TTC549 (cell line): ENCODE measurements around the gene SEMA3B.
A peak's percentile ranks its signal among the peaks of the same experiment; 100 is the strongest.
"Not testable (repeated sequence)": the region's sequence is repeated elsewhere in the genome, so short reads cannot be mapped to it uniquely, and the experiment has no call there.

Experiments used
- FAIRE-seq: peaks from 2 replicates; lab custom pipeline; 2012; peaks lifted over from hg19 to GRCh38; lab: Jason Lieb, UNC

The SEMA3B gene

GRCh38 chr3:50274371-50275104 lies 5.6 kb downstream of the SEMA3B start:
- no peak for FAIRE-seq

GRCh38 chr3:50275141-50275995 lies 6.4 kb downstream of the SEMA3B start:
- FAIRE-seq = no peak

GRCh38 chr3:50275996-50276761 lies 7.2 kb downstream of the SEMA3B start:
- FAIRE-seq = no peak

- no peak for FAIRE-seq
Observed at GRCh38 chr3:50276762-50277101, 7.8 kb downstream of the SEMA3B start.

- FAIRE-seq = no peak
Observed at GRCh38 chr3:50278123-50278879, 9.4 kb downstream of the SEMA3B start.

GRCh38 chr3:50278880-50279224 lies 9.9 kb downstream of the SEMA3B start, which contains the start of gene LSMEM2:
TSS of gene LSMEM2 (plus strand) at chr3:50279087. CDS start at chr3:50279114, 27 bp downstream.
- no peak for FAIRE-seq

- no peak for FAIRE-seq
Observed at GRCh38 chr3:50279255-50280016, 10.5 kb downstream of the SEMA3B start.

- not testable (repeated sequence) for FAIRE-seq
Observed at GRCh38 chr3:50284121-50284520, 15.2 kb downstream of the SEMA3B start.

- no peak for FAIRE-seq
Observed at GRCh38 chr3:50286322-50287227, 17.6 kb downstream of the SEMA3B start.

GRCh38 chr3:50287262-50287661 lies 18.3 kb downstream of the SEMA3B start:
- FAIRE-seq = no peak

- no peak for FAIRE-seq
Observed at GRCh38 chr3:50288387-50289007, 19.6 kb downstream of the SEMA3B start.

GRCh38 chr3:50289130-50289529 lies 20.2 kb downstream of the SEMA3B start:
- no peak for FAIRE-seq

GRCh38 chr3:50290161-50290641 lies 21.3 kb downstream of the SEMA3B start:
- FAIRE-seq = no peak

GRCh38 chr3:50292159-50293078 lies 23.5 kb downstream of the SEMA3B start, which contains the start of gene IFRD2:
TSS of gene IFRD2 (minus strand) at chr3:50292429. CDS start at chr3:50292274, 155 bp downstream.
- FAIRE-seq = peak; percentile 87

- no peak for FAIRE-seq
Observed at GRCh38 chr3:50293079-50293801, 24.3 kb downstream of the SEMA3B start.

- no peak for FAIRE-seq
Observed at GRCh38 chr3:50294089-50294488, 25.1 kb downstream of the SEMA3B start.
